GM12801 (cell line): ENCODE data around the gene HSPA6.

Source experiments
- TF ChIP-seq, protein P1 (sequence below): IDR thresholded peaks from one replicate; pipeline ENCODE4 v1.5.1; 2011; ENCODE audit warnings: control low read depth; ENCODE audit not compliant: insufficient read length; ENCODE audit errors: extremely low read depth

The HSPA6 gene

DNA sequence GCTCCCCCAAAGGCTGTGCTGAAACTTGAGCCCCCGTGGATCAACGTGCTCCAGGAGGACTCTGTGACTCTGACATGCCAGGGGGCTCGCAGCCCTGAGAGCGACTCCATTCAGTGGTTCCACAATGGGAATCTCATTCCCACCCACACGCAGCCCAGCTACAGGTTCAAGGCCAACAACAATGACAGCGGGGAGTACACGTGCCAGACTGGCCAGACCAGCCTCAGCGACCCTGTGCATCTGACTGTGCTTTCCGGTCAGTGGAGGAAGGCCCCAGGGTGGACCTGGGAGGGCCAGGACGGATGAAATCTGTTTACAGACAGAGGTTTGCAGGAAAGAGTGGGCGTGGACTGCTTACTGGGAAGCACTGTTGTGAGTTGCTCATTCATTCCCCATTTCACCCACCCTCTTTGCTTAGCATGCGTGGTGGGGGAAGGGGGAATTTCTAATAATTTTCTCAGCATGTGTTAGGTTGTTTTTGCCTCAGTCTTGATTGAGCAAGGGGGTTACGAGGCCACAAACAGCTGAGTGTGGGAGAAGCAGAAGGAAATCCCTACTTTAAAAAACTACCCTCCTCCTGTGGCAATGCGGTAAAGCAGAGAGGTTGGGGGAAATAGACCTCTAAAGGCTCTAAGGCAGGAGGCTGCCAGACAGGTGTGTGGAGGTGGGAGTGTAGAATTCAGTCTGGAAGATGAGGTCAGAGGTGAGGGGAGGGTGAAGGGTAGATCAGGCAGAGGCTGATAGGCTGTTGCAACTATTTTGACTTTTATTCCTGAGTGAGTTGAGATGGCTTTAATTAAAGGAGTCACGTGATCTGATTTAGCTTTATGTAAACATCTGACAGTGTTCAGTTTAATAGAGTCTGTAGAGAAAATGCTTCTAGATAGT is 17.8 kb upstream of the HSPA6 start:
- TF ChIP-seq, protein P1, sequence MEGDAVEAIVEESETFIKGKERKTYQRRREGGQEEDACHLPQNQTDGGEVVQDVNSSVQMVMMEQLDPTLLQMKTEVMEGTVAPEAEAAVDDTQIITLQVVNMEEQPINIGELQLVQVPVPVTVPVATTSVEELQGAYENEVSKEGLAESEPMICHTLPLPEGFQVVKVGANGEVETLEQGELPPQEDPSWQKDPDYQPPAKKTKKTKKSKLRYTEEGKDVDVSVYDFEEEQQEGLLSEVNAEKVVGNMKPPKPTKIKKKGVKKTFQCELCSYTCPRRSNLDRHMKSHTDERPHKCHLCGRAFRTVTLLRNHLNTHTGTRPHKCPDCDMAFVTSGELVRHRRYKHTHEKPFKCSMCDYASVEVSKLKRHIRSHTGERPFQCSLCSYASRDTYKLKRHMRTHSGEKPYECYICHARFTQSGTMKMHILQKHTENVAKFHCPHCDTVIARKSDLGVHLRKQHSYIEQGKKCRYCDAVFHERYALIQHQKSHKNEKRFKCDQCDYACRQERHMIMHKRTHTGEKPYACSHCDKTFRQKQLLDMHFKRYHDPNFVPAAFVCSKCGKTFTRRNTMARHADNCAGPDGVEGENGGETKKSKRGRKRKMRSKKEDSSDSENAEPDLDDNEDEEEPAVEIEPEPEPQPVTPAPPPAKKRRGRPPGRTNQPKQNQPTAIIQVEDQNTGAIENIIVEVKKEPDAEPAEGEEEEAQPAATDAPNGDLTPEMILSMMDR, result no peak

DNA sequence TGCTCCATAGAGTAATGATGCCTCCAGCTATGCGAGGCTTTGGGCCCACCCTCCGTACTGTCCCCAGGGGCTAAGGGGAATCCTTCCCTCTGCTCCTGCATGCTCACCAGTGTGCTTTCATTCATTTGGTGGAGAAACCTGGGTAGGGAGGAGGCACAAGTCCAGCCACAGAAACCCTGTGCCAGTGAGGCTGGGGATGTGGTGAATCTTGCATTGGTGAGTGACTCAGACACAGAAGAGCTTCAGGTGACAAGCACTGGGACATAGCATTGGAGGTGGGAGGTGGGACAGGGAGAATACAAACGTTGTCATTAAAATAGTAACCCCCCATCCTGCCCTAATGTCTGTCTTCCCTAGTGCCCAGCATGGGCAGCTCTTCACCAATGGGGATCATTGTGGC is 13.9 kb upstream of the HSPA6 start:
- TF ChIP-seq, protein P1, result no peak

DNA sequence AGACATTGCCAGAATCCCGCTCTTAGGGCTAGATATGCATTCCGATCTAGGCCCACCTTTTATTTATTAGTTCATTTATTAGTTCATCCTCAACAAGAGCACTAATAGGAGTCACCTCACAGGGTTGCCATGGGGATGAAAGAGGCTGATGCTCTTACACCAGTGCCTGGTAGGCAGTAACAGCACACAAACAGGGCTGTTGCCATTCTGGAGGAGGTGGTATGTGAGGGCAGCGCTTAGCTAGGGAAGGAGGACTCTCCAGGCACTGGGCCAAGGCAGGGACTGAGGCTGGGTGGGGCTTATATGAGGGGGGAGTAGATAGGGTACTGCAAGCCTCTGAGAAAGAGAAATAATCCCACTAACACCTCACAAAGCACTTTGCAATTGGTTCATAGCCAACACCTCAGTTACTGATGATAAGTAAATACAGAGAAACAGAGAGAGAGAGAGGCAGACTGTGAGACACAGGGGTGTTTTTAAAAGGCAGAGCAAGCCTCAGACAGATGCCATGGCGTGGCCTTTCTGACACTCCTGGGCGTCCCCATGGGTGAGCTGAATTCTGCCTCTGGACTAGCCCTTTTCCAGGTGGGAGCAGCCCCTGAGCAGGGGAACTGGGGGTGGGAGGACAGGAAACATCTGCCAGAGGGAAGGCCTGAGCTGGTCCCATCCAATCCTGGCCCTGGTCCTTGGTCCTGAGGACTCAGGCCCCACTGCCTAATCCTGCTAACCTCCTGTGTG is 13.2 kb upstream of the HSPA6 start:
- TF ChIP-seq, protein P1, result no peak

DNA sequence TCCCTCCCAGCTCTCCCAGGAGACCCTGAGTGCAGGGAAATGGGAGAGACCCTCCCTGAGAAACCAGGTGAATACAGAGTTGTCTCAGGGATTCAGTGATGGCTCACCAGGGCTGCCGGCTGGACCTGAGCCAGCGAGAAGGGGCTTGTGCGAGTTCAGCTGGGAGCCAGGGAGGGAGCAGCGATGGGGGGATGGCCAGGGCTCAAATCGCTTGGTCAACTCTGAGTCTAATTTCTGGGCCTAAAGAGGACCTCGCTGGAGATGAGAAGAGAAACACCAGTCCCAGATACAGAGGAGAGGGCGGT is 12.6 kb upstream of the HSPA6 start:
- TF ChIP-seq, protein P1, result no peak

DNA sequence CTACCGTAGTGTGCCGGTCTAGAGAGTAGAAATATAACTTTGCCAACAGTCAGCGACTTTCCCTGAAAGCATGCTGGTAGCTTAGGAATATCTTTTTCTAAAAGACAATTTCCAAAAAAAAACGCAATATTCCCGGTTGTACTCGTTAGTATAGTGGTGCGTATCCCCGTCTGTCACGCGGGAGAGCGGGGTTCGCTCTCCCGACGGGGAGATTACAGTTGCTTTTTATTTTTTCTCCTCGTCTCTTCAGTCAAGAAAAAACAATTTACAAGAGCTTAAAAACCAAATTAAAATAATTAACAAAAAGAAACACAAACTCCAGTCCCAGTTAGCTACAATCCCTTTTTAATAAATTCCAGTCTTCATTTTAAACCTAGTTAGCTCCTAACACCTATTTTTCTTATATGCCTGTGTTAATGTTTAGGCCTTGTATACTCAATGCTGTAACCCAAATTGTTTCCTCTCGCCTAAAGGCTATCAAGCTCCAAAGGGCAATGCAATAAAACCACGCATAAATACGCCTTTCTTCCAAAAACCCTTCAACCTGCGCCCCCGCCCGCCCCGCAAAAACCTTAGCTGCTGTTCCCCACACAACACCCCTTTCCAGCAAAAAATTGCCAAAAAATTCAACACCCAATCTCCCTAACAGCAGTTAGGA is 7.8 kb downstream of the HSPA6 start:
- TF ChIP-seq, protein P1, result no peak

DNA sequence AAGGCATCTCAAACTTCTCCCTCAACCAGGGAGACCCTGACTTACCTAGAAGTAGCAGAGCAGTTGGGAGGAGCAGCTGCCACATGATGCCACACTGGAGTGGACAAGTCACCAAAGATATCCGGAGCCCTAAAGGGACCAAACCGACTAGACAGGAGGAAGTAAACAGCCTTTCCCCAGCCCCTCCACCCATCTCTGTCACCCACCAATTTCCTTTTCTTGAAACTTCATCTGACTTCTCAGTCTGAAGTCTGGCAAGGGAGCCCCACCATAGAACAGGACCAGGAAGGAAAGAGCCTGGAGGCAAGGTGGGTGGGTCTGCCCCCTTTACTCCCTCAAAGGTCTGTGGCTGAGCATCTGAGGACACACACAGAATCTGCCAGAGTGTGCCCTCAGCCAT is 25.3 kb downstream of the HSPA6 start, which contains the start of gene FCGR3A:
FCGR3A (minus strand) TSS at position 167 of the 400 bp plus-strand sequence; CDS start at position 85, 82 bp downstream.
- TF ChIP-seq, protein P1, result no peak
